AG20443 (cell line): Measurements from ENCODE around the gene CSNK2A1.
"Not testable (repeated sequence)": the region's sequence is repeated elsewhere in the genome, so short reads cannot be mapped to it uniquely, and the experiment has no call there.

Source experiments
- DNase-seq: peaks from one replicate; pipeline ENCODE4 v3.0.0; 2012; ENCODE audit warnings: low spot score, mixed read lengths

The CSNK2A1 gene

GRCh38 chr20:454951-455350 is 88.6 kb downstream of the CSNK2A1 start:
- DNase-seq, result no peak

- DNase-seq, result not testable (repeated sequence)
Observed at GRCh38 chr20:452021-452420, 91.6 kb downstream of the CSNK2A1 start.

DNA sequence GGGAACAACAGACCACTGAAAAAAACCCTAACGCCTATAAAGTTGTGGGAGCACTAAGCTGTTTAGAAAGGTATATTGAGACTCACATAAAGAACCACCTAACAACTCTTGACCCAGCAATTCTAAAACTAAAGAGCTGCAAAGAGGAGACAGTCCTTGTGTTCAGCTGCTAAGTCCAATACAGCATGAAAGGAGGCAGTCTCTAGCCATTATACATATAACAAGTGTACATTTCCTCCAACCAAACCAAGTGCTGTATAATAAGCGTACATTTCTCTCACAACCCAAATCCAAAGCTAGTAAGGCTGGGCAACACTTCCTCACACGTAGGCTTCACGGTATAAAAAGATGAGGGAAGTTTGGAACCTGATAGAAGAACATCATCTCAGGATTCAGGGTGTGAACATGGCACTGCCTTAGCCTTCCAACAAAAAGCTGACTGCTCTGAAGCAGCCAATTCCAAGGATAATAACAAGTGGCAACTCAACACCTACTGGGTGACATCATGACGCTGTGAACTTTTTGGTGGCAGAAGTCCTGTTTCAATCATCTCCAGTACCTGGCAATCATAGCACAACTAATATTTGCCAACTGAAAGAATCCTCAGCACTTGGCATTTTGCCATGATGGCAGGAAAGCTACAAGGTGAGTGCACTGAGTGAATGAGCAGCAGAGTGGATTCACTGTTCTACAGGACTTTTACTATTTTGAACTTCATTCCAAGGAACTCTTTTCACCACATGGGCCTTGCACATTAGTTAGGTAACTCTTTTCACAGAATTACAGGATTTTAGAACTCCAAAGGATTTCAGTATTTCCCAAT is 97.9 kb downstream of the CSNK2A1 start:
- DNase-seq, result no peak

DNA sequence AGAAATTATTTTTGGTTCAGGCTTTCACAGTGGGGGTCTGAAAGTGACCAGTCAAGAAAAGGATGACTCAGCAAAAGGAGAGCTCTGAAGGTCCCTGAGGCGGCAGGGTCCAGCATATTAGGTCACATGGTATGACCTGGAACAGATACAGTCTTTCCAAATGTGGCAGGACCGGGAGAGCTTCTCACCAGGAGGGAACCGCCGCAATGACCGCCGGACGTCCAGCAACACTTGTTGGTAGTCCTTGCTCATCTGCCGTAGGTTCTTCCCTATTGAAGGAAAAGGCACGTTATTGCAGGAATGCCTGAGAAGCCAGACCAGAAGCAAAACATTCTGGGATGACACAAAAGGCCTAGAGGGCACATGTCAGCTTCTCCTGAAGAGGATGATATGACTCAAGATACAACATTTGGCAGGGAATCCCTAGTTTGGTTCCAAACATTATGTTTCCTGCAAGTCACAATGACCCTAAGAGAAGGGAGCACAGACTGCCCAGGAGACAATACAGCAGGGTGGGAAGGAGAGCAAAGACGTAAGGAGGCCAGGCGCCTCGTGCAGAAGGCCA is 98.6 kb downstream of the CSNK2A1 start:
- peak; percentile 73 for DNase-seq

- DNase-seq, result peak; percentile 18
Observed at GRCh38 chr20:444117-444516, 99.5 kb downstream of the CSNK2A1 start.

GRCh38 chr20:443223-443775 is 100.3 kb downstream of the CSNK2A1 start:
- DNase-seq, result no peak

- DNase-seq, result no peak
Observed at GRCh38 chr20:440636-441035, 103.0 kb downstream of the CSNK2A1 start.

DNA sequence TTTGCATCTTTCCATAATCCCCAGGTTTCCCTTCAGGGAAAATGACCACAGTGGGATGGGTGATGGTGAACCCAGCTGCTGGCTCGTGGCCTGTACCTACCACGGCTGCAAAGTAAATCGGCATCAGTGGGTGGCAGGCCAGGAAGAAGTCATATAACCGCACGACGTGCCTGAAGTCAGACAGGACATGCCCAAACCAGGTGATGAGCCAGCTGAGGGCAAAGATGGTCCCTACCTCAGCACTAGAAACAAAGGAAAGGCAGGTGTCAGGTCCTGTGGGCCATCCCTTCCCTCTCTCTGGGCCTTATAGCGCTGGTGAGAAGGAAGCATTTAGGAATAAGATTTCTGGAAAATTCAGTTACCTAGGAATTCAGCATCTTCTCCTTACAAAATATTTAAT is 103.4 kb downstream of the CSNK2A1 start:
- DNase-seq, result no peak

DNA sequence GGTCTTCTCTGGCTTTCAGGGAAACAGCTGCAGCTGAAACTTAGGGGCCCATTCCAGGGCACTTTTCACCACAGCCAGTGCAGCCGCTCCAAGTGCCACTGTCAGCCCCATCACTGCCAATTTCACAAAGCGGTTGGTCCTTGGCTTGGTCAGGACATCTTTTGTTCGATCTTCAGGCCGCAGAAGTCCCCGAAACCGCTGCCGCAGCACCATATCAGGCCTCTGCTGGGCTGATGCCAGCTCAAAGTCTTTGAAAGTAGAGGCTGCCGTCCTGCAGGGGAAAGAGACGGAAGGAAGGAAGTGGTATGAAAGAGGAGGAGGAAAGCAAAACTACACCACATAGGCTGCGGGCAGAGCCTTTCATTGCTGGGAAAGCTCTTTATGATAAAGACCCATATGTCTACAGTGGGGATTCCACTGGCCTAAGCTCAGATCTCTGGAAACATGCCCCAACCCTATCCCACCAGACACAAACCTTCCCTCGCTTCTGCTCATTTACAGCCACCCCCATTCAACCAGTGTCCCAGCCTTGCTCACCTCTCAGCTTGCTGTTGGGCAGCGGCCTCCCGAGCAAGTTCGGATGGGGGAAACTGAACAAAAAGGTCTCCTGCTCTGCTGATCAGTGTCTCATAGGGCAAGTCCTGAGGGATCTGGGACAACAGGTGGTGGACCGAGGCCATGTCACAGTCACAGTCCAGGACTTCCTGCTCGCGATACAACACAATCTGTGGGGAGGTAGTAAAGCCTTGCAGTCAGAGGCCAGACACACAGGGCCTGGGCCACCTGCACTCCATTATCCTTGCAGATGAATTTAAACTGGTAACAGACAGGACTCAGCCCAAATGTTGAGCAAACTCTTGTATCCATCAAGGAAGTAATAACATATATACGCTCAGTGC is 104.8 kb downstream of the CSNK2A1 start:
- no peak for DNase-seq

DNA sequence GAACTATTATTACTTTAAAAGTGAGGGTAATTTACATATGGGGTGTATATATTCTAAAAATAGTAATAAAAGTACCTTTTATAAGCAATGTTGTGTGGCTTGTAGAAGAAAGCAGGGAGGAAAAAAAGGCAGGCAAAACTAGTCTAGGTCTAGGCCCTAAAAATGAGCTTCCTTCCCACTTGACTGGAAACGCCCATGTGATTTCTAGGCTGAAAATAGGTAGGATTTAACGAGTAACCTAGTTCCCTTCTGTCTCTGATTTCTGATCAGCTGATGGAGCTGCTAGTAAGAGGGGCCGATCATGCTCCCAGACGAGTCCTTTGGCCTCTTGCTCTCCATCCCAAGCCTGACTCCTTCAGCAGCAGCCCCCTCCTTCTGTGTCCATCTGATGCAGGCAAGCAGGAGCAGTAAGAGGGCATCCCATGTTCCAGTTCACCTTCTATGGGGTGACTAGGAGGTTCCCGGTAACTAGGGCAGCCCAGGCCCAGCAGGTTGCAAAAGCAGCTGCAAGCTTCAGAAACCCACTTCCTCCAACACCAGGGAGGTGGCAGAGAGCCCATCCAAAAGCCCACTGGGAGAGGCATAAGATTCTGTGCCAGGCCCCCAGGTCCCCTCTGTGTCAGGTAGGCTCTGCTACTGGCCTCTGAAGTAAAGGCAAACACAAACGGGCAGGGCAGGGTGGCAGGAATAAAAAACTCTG is 105.7 kb downstream of the CSNK2A1 start:
- no peak for DNase-seq

DNA sequence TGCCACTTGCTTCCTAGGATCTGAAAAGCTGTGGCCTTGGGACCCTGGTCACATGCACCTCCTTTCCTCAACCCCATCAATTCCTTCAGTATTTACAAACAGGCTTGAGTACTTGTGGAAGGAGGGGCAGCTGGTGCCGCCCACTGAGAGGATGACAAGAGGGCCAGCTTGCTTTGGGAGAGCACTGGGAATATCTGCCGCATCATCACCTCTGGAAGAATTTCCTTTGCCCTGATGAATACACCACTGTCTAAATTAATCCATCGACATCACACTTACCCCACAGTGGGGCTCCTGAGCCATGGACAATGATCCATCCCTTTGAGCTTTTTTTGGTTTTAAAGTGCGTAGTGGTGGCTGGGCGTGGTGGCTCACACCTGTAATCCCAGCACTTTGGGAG is 107.1 kb downstream of the CSNK2A1 start:
- no peak for DNase-seq

DNA sequence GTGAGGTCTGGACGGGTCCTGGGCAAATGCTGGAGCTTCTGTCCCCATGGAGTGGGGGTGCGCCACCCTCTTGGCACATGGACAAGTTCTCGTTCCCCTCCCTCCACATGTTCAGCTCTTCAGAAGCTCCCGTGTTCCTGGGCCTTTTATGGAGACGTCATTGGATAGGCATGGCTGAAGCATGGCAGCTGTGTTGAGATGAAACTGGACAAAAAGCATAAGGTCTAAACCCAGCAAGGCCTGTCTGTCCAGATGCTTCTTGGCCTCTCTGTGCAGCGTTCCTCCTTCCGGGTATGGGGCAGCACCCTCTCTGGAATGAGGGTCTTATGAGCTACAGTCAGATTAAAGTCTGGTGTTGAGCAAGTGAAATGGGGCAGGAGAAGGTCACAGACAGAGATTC is 108.0 kb downstream of the CSNK2A1 start:
- DNase-seq, result no peak

- no peak for DNase-seq
Observed at GRCh38 chr20:434661-435419, 108.8 kb downstream of the CSNK2A1 start.

- DNase-seq, result no peak
Observed at GRCh38 chr20:434221-434620, 109.4 kb downstream of the CSNK2A1 start.

DNA sequence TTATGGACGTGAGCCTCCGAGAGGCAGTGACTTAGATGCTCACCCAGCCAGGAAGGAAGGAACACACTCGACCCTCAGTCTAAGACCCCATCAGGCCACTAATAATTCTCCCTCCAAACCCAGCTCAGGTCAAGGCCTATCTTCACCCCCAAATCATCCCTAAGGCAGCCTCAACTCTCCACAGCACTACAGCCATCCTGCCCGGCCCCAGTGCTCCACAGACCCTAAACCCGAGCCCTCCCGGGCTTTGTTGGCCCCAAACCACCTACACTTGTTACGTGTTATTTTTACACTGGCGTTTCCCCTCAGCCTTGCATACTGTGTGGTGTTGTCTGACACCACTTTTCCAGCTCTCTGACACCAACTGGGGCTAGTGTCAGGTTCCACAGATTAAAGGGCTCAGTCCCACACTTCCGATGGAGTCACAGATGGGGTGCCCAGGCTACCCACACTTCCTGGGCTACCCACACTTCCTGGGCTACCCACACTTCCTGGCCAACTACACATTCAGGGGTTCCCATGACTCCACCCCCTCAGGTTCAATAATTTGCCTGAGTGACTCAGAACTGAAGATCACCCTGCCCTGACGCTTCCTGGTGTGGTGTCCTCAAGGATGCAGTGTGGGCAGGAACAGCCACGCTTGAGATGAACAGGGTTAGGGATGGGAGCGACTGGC is 110.2 kb downstream of the CSNK2A1 start:
- DNase-seq, result no peak

DNA sequence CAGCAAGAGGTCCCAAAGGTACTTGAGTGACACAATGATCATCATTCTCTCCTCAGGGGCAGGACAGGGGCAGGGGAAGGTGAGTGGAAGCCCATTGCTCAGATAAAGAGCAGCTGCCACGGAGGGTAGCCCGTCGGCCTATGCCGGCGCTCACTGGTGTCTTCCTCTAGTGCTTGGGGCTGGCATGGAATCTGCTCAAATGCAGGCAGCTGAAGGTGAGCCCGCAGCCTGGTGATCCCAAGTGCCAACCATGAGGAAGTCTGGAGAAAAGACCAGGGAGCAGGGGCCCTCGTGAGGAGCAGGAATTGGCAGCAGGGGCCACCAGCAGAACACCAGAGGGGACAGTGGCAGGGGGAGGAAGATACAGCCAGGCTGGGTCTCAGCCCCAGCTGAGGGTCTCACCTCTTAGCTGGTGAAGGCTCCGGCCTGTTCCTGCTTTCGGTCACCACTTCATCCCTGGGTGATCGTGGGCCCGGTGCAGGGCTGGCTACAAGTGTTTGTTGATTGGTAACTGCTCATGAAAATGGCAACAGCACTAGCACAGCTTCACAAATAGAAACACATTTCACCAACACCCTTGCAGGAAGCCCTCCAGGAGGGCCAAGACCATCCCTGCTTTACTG is 110.8 kb downstream of the CSNK2A1 start:
- DNase-seq, result no peak

- DNase-seq, result no peak
Observed at GRCh38 chr20:432208-432607, 111.4 kb downstream of the CSNK2A1 start.

DNA sequence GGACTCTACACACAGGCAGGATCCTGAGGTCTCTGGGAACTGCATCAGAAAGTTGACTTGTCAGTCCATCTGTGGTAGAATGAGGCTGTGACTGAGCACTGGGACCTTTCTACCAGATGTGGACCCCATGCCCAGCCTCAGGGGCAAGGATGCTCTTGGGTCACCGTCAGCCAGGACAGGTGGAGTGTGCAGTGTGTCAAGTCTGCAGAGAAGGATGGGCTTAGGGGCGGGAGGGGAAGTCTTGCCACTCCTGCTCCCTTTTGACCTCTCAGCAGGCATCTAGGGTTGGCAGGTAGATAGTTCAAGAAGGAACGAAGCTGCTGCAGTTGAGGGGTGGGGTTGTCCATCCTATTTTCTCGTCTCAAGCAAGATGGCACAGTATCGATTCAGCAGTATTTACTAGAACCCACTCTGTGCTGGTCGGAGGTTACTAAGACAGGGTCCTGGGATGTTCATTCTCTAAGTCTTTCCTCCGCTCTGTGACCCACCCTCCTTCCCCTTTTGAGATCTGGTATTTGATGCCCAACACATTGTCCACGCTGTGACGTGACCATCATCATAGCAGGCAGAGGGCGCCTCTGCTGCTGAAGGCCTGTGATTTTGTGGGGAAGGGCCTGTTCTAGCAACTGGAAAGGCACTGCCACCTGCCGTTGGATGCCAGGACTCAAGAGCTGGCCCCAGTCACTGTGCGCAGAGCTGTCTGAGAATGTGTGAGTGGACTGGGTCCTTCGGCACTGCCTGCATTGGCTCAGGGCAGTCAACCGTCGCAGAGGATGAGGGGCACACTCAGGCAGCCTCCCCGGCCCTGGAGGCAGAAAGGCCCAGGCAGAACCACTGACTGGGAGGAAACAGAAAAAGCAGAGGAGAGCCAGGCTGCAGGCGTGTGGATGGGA is 112.3 kb downstream of the CSNK2A1 start:
- DNase-seq, result peak; percentile 59
